HepG2 (cell line): ENCODE measurements around the gene ULK4. TPM values are rescaled to one million over a fixed set of nuclear protein-coding genes. Genes with fewer than 3 reads are reported as not detected.
A peak's percentile ranks its signal among the peaks of the same experiment; 100 is the strongest.

Experiments
- EZH2 ChIP-seq: conservative IDR thresholded peaks from 2 replicates; pipeline ENCODE4 v1.6.1; 2012; ENCODE audit warnings: mild to moderate bottlenecking, low read depth, low read length, moderate library complexity
- GATA4 ChIP-seq: sonication (generic); IDR thresholded peaks from 2 replicates; pipeline ENCODE4 v1.6.1; 2016; ENCODE audit warnings: antibody characterized with exemption, low read depth, borderline replicate concordance
- HHEX ChIP-seq: IDR thresholded peaks from 2 replicates; pipeline ENCODE4 v1.6.1; 2016; ENCODE audit warnings: control low read depth
- HNF4A ChIP-seq: sonication (generic); formaldehyde crosslinking; IDR thresholded peaks from 2 replicates; pipeline ENCODE4 v1.4.0; 2020; ENCODE audit warnings: missing genetic modification reagents
- KDM5A ChIP-seq: fragments of 200-600 bp; sonication (generic); IDR thresholded peaks from 2 replicates; pipeline ENCODE4 v1.7.0; 2018; ENCODE audit warnings: antibody characterized with exemption, mild to moderate bottlenecking, low read length, borderline replicate concordance
- PITX1 ChIP-seq: sonication (generic); formaldehyde crosslinking; IDR thresholded peaks from 2 replicates; pipeline ENCODE4 v1.5.1; 2020; ENCODE audit warnings: mild to moderate bottlenecking, missing genetic modification reagents
- PPARG ChIP-seq: conservative IDR thresholded peaks from 2 replicates; pipeline ENCODE4 v1.6.1; 2016; ENCODE audit warnings: missing biosample characterization, missing genetic modification reagents
- RBFOX2 ChIP-seq: fragments of 200-400 bp; formaldehyde crosslinking; IDR thresholded peaks from 2 replicates; pipeline ENCODE4 v1.6.1; 2017; ENCODE audit warnings: low read depth, mild to moderate bottlenecking, low read length
- TOPORS ChIP-seq: sonication (generic); formaldehyde crosslinking; IDR thresholded peaks from 2 replicates; pipeline ENCODE4 v1.8.0; 2023; ENCODE audit warnings: mild to moderate bottlenecking, missing genetic modification reagents
- ZBTB21 ChIP-seq: sonication (generic); formaldehyde crosslinking; IDR thresholded peaks from 2 replicates; pipeline ENCODE4 v1.4.0; 2020; ENCODE audit warnings: missing genetic modification reagents
- ZNF138 ChIP-seq: sonication (generic); formaldehyde crosslinking; IDR thresholded peaks from 2 replicates; pipeline ENCODE4 v1.5.0; 2020; ENCODE audit warnings: mild to moderate bottlenecking, low read depth, missing genetic modification reagents
- ZNF230 ChIP-seq: sonication (generic); formaldehyde crosslinking; IDR thresholded peaks from 2 replicates; pipeline ENCODE4 v1.4.0; 2020; ENCODE audit warnings: mild to moderate bottlenecking, missing genetic modification reagents
- ZNF256 ChIP-seq: sonication (generic); formaldehyde crosslinking; conservative IDR thresholded peaks from 2 replicates; pipeline ENCODE4 v1.4.0; 2020; ENCODE audit warnings: missing genetic modification reagents
- ZNF546 ChIP-seq: sonication (generic); formaldehyde crosslinking; conservative IDR thresholded peaks from 2 replicates; pipeline ENCODE4 v1.8.1; 2023; ENCODE audit warnings: mild to moderate bottlenecking, missing genetic modification reagents
- ZNF619 ChIP-seq: sonication (generic); formaldehyde crosslinking; IDR thresholded peaks from 2 replicates; pipeline ENCODE4 v1.4.0; 2020; ENCODE audit warnings: mild to moderate bottlenecking, missing genetic modification reagents
- polyA plus RNA-seq, 8 experiments: library from polyadenylated mRNA; depleted of rRNA in 3 of 8; stranded (reverse) in 7 of 8; unstranded in 1 of 8; fragments of >200 nt; fragmentation: Illumina TruSeq in 4 of 8; extraction: Trizol in 4 of 8; gene quantifications; 2 replicates each; pipeline versions ENCODE4 v1.2.1 to v1.2.3, GENCODE V29; 2011 to 2016; ENCODE audit warnings: low read depth in 4 of 8, missing spikeins in 1 of 8, mixed read lengths in 1 of 8; ENCODE audit not compliant: insufficient read depth in 1 of 8
- total RNA-seq, 5 experiments: library from RNA; depleted of rRNA; stranded (reverse); fragments of >200 nt; fragmentation: Illumina TruSeq; extraction: Trizol; gene quantifications; 2 replicates each; pipeline ENCODE4 v1.2.3, GENCODE V29; 2016; ENCODE audit warnings: low read depth in 1 of 5
- TF ChIP-seq, protein P1 (sequence below): sonication (generic); formaldehyde crosslinking; conservative IDR thresholded peaks from 2 replicates; pipeline ENCODE4 v1.8.1; 2023; ENCODE audit warnings: missing genetic modification reagents
- TF ChIP-seq, protein P2 (sequence below): sonication (generic); formaldehyde crosslinking; IDR thresholded peaks from 2 replicates; pipeline ENCODE4 v1.5.0; 2020; ENCODE audit warnings: missing genetic modification reagents
- TF ChIP-seq, protein P3 (sequence below): sonication (generic); formaldehyde crosslinking; IDR thresholded peaks from 2 replicates; pipeline ENCODE4 v1.4.0; 2020; ENCODE audit warnings: missing genetic modification reagents, borderline replicate concordance
- TF ChIP-seq, protein P4 (sequence below): sonication (generic); formaldehyde crosslinking; IDR thresholded peaks from 2 replicates; pipeline ENCODE4 v1.4.0; 2020; ENCODE audit warnings: missing genetic modification reagents, borderline replicate concordance
- TF ChIP-seq, protein P5 (sequence below): sonication (generic); formaldehyde crosslinking; IDR thresholded peaks from 2 replicates; pipeline ENCODE4 v1.4.0; 2020; ENCODE audit warnings: missing genetic modification reagents, borderline replicate concordance

The ULK4 gene
- total and polyA plus RNA-seq, 2 of the 13 experiments (the other 11 are each of a cell fraction or from before 2014, with no cell fraction given), result 6.7 to 11.8 TPM

DNA sequence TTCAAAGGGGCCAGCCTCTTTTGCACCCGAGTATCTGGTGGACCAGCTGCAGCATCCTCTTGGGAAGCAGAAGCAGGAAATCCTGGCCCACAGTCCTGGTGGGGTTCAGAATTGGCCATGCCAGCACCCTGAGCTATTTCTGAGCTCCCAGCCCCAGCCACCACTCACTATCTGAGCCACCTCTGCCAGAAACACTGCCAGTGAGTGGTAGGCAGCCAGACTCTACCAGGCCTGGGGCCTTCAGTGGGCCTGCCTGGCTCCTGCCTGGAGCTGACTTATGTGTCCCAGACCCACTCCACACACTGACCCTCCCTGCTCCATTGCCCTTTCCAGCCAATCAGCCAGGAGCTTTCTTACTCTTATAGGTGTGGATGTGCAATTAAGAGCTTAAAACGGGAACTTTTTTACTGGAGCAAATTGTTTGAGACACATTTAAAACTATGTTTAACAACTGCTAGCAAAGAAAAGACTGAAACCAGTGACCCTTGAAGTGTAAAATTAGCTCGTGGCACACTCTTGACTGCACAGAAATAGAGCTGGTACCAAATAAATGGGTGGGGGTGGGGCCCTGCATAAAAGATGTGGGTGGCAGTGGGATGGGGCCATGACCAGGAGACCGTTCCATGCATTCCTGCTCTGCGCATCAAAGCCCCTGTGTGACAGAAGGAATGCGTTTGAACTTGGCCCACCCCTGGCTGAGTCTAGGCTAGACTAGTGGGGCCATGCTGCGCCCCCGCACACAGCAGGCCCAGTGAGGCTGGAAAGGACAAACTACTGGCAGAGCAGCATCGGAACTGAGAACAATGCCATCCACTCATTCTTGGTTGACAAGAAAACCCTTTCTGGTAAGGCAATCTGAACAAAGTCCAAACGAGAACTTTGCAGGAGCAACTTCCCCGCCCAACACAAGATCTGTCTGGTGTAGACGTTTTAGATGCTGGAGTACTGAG is 714.6 kb downstream of the ULK4 start (continued):
- TF ChIP-seq, protein P1, sequence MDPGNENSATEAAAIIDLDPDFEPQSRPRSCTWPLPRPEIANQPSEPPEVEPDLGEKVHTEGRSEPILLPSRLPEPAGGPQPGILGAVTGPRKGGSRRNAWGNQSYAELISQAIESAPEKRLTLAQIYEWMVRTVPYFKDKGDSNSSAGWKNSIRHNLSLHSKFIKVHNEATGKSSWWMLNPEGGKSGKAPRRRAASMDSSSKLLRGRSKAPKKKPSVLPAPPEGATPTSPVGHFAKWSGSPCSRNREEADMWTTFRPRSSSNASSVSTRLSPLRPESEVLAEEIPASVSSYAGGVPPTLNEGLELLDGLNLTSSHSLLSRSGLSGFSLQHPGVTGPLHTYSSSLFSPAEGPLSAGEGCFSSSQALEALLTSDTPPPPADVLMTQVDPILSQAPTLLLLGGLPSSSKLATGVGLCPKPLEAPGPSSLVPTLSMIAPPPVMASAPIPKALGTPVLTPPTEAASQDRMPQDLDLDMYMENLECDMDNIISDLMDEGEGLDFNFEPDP (CRISPR knock-in tag), result no peak
- no peak for TF ChIP-seq ZNF546
- no peak for TF ChIP-seq RBFOX2
- peak; percentile 83 for TF ChIP-seq HNF4A (CRISPR knock-in tag)
- TF ChIP-seq, protein P2, sequence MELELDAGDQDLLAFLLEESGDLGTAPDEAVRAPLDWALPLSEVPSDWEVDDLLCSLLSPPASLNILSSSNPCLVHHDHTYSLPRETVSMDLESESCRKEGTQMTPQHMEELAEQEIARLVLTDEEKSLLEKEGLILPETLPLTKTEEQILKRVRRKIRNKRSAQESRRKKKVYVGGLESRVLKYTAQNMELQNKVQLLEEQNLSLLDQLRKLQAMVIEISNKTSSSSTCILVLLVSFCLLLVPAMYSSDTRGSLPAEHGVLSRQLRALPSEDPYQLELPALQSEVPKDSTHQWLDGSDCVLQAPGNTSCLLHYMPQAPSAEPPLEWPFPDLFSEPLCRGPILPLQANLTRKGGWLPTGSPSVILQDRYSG (CRISPR knock-in tag), result no peak
- no peak for TF ChIP-seq ZNF619 (CRISPR knock-in tag)
- no peak for TF ChIP-seq TOPORS (CRISPR knock-in tag)
- TF ChIP-seq ZNF256, result no peak
- TF ChIP-seq, protein P3, sequence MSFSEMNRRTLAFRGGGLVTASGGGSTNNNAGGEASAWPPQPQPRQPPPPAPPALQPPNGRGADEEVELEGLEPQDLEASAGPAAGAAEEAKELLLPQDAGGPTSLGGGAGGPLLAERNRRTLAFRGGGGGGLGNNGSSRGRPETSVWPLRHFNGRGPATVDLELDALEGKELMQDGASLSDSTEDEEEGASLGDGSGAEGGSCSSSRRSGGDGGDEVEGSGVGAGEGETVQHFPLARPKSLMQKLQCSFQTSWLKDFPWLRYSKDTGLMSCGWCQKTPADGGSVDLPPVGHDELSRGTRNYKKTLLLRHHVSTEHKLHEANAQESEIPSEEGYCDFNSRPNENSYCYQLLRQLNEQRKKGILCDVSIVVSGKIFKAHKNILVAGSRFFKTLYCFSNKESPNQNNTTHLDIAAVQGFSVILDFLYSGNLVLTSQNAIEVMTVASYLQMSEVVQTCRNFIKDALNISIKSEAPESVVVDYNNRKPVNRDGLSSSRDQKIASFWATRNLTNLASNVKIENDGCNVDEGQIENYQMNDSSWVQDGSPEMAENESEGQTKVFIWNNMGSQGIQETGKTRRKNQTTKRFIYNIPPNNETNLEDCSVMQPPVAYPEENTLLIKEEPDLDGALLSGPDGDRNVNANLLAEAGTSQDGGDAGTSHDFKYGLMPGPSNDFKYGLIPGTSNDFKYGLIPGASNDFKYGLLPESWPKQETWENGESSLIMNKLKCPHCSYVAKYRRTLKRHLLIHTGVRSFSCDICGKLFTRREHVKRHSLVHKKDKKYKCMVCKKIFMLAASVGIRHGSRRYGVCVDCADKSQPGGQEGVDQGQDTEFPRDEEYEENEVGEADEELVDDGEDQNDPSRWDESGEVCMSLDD (CRISPR knock-in tag), result no peak
- TF ChIP-seq ZNF230 (CRISPR knock-in tag), result no peak
- TF ChIP-seq HHEX (CRISPR knock-in tag), result no peak
- TF ChIP-seq PITX1 (CRISPR knock-in tag), result no peak
- TF ChIP-seq PPARG, result no peak
- no peak for TF ChIP-seq ZBTB21 (CRISPR knock-in tag)
- TF ChIP-seq ZNF138, result no peak
- TF ChIP-seq GATA4, result no peak
- TF ChIP-seq, protein P4, sequence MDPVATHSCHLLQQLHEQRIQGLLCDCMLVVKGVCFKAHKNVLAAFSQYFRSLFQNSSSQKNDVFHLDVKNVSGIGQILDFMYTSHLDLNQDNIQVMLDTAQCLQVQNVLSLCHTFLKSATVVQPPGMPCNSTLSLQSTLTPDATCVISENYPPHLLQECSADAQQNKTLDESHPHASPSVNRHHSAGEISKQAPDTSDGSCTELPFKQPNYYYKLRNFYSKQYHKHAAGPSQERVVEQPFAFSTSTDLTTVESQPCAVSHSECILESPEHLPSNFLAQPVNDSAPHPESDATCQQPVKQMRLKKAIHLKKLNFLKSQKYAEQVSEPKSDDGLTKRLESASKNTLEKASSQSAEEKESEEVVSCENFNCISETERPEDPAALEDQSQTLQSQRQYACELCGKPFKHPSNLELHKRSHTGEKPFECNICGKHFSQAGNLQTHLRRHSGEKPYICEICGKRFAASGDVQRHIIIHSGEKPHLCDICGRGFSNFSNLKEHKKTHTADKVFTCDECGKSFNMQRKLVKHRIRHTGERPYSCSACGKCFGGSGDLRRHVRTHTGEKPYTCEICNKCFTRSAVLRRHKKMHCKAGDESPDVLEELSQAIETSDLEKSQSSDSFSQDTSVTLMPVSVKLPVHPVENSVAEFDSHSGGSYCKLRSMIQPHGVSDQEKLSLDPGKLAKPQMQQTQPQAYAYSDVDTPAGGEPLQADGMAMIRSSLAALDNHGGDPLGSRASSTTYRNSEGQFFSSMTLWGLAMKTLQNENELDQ (CRISPR knock-in tag), result no peak
- no peak for TF ChIP-seq KDM5A
- TF ChIP-seq, protein P5, sequence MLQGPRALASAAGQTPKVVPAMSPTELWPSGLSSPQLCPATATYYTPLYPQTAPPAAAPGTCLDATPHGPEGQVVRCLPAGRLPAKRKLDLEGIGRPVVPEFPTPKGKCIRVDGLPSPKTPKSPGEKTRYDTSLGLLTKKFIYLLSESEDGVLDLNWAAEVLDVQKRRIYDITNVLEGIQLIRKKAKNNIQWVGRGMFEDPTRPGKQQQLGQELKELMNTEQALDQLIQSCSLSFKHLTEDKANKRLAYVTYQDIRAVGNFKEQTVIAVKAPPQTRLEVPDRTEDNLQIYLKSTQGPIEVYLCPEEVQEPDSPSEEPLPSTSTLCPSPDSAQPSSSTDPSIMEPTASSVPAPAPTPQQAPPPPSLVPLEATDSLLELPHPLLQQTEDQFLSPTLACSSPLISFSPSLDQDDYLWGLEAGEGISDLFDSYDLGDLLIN (CRISPR knock-in tag), result no peak
- TF ChIP-seq EZH2, result no peak
